DOHH2 (cell line): ENCODE measurements around the gene SLC39A11.

Source experiments
- EZH2phosphoT487 ChIP-seq: fragments of 200-600 bp; sonication (generic); IDR thresholded peaks from 2 replicates; pipeline ENCODE4 v1.6.1; 2017; ENCODE audit warnings: borderline replicate concordance, mild to moderate bottlenecking, antibody characterized with exemption, low read length, moderate library complexity, mixed read lengths
- TF ChIP-seq, protein P1 (sequence below): fragments of 200-600 bp; sonication (generic); IDR thresholded peaks from one replicate; pipeline ENCODE4 v1.5.1; 2014; ENCODE audit warnings: antibody characterized with exemption, mild to moderate bottlenecking, low read depth, low read length; ENCODE audit not compliant: poor library complexity, severe bottlenecking

DNA sequence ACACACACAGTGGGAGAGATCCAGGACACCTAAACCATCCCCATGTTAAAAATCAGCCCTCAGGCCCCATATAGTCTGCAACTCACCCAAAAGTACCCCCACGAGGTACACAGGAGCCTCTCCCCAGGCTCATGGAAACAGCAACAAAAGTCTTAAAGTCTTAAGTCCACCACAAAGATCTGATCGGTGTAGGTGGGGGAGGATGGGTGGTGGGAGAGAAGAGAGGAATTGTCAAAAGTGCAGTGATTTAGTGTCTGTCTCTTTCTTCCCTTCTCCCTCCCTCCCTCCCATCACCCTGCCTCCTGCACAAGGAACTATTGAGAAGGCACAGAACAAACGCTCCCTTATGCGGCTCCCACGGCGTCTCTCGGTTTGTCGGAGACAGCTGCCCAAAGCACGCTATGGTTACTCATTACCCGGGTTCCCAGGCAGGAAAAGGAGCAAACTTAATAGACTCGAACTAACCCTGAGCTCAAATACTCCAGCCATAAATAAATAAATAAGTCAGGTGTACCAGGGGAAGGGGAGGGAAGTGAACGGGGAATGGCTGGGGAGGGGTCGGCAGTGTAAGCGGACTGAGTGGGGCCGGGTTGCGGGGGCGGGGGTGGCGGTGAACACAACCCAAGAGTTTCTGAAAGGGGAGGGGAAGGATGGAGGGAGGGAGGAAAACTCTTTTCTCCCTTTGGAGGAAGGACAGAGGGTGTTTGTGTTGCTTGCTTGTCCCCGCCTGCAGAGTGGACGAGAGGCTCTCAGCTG lies 477.4 kb downstream of the SLC39A11 start:
- TF ChIP-seq, protein P1, sequence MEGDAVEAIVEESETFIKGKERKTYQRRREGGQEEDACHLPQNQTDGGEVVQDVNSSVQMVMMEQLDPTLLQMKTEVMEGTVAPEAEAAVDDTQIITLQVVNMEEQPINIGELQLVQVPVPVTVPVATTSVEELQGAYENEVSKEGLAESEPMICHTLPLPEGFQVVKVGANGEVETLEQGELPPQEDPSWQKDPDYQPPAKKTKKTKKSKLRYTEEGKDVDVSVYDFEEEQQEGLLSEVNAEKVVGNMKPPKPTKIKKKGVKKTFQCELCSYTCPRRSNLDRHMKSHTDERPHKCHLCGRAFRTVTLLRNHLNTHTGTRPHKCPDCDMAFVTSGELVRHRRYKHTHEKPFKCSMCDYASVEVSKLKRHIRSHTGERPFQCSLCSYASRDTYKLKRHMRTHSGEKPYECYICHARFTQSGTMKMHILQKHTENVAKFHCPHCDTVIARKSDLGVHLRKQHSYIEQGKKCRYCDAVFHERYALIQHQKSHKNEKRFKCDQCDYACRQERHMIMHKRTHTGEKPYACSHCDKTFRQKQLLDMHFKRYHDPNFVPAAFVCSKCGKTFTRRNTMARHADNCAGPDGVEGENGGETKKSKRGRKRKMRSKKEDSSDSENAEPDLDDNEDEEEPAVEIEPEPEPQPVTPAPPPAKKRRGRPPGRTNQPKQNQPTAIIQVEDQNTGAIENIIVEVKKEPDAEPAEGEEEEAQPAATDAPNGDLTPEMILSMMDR, result no peak
- TF ChIP-seq EZH2phosphoT487, result no peak
